Nephron (organoid): ENCODE measurements around the gene PTPRA.

Experiments
- H3K27ac Mint-ChIP-seq, 3 experiments: 2 replicates each; pipeline ENCODE4 v1.8.0; 2020; ENCODE audit warnings: mixed read lengths in 3 of 3, mild to moderate bottlenecking in 2 of 3, moderate library complexity in 1 of 3
- H3K27me3 Mint-ChIP-seq: 2 replicates; pipeline ENCODE4 v1.8.0; 2021; ENCODE audit warnings: low read depth, mild to moderate bottlenecking, moderate library complexity, mixed read lengths
- H3K36me3 Mint-ChIP-seq: 2 replicates; pipeline ENCODE4 v1.8.0; 2020; ENCODE audit warnings: low read depth, mixed read lengths
- H3K4me1 Mint-ChIP-seq: 2 replicates; pipeline ENCODE4 v1.8.0; 2020; ENCODE audit warnings: mixed read lengths
- H3K4me3 Mint-ChIP-seq, 3 experiments: 2 replicates each; pipeline ENCODE4 v1.8.0; 2020; ENCODE audit warnings: mild to moderate bottlenecking in 3 of 3, mixed read lengths in 3 of 3, moderate library complexity in 2 of 3
- H3K9me3 Mint-ChIP-seq: 2 replicates; pipeline ENCODE4 v1.8.0; 2020; ENCODE audit warnings: mixed read lengths
- TF ChIP-seq, protein P1 (sequence below), 3 experiments: fragments of 200-600 bp; sonication (generic); IDR thresholded peaks; one replicate each; pipeline ENCODE4 v1.5.0; 2021; ENCODE audit warnings: antibody characterized with exemption in 3 of 3; ENCODE audit not compliant: unreplicated experiment in 3 of 3

PTPRA gene

GRCh38 chr20:2921506-2921905 lies 48.2 kb downstream of the PTPRA start:
- peaks cover 27% of the 10 kb centered on the region for H3K36me3 Mint-ChIP-seq
- no peaks in the 10 kb centered on the region for H3K27me3 Mint-ChIP-seq
- H3K4me3 Mint-ChIP-seq: no peak overlapping the region

DNA sequence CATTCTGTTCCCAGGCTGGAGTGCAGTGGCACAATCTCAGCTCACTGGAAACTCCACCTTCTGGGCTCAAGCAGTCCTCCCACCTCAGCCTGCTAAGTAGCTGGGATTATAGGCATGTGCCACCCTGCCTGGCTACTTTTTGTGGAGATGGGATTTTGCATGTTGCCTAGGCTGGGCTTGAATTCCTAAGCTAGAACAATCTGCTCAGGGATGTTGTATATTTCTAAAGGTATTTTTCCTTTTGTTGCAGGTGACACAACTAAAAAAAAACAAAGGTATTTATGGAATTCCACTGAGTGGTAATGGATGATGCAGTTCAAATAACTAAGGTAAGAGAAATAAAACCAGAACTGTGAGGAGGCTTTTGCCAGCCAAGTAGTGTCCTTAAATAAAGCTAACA lies 49.7 kb downstream of the PTPRA start:
- H3K4me3 Mint-ChIP-seq: no peak overlapping the region
- no peaks in the 10 kb centered on the region for H3K9me3 Mint-ChIP-seq
- H3K36me3 Mint-ChIP-seq: peaks cover 29% of the 10 kb centered on the region
- H3K4me1 Mint-ChIP-seq: peaks cover 9% of the 10 kb centered on the region
- H3K27me3 Mint-ChIP-seq: no peaks in the 10 kb centered on the region
- H3K27ac Mint-ChIP-seq: no peak overlapping the region
- TF ChIP-seq, protein P1, sequence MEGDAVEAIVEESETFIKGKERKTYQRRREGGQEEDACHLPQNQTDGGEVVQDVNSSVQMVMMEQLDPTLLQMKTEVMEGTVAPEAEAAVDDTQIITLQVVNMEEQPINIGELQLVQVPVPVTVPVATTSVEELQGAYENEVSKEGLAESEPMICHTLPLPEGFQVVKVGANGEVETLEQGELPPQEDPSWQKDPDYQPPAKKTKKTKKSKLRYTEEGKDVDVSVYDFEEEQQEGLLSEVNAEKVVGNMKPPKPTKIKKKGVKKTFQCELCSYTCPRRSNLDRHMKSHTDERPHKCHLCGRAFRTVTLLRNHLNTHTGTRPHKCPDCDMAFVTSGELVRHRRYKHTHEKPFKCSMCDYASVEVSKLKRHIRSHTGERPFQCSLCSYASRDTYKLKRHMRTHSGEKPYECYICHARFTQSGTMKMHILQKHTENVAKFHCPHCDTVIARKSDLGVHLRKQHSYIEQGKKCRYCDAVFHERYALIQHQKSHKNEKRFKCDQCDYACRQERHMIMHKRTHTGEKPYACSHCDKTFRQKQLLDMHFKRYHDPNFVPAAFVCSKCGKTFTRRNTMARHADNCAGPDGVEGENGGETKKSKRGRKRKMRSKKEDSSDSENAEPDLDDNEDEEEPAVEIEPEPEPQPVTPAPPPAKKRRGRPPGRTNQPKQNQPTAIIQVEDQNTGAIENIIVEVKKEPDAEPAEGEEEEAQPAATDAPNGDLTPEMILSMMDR (IDR thresholded peaks at IDR 0.05; ENCODE audit: unreplicated experiment in 3 of 3): no peak

More at GRCh38 chr20:2921506-2921905, 48.2 kb downstream of the PTPRA start:
- Mint-ChIP-seq H3K4me1 (peaks cover 14% of the 10 kb centered on the region), H3K27ac (no peak overlapping the region), H3K9me3 (no peaks in the 10 kb centered on the region)
- TF ChIP-seq, protein P1 (IDR thresholded peaks at IDR 0.05; ENCODE audit: unreplicated experiment in 3 of 3): no peak

- Mint-ChIP-seq H3K27ac (no peak overlapping the region), H3K4me3 (no peak overlapping the region), H3K36me3 (peaks cover 22% of the 10 kb centered on the region), H3K4me1 (no peaks in the 10 kb centered on the region), H3K27me3 (no peaks in the 10 kb centered on the region), H3K9me3 (no peaks in the 10 kb centered on the region)
- TF ChIP-seq, protein P1 (IDR thresholded peaks at IDR 0.05; ENCODE audit: unreplicated experiment in 3 of 3): no peak
Measured at GRCh38 chr20:2930538-2930937, 57.3 kb downstream of the PTPRA start.

DNA sequence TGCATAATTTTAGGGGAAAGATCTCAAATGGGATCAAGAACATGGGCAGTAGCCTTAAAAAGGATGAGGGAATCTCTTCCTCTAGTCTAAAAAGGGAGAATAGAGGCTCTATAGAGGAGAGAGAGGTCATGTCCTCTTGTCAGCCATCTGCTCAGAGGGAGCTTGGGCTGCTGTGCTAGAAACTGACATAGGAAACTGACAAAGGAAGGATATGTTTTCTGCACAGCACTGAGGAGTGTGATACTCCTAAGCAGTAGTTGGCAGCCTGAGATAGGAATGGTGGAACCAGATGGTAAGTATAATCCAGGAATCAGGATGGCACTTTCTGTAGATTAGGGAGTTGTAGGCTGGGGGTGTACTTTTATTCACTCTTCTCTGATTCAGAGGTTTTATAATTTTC lies 59.2 kb downstream of the PTPRA start:
- Mint-ChIP-seq H3K4me3 (no peak overlapping the region), H3K27ac (no peak overlapping the region), H3K36me3 (peaks cover 11% of the 10 kb centered on the region), H3K27me3 (no peaks in the 10 kb centered on the region), H3K9me3 (no peaks in the 10 kb centered on the region), H3K4me1 (no peaks in the 10 kb centered on the region)
- TF ChIP-seq, protein P1 (IDR thresholded peaks at IDR 0.05; ENCODE audit: unreplicated experiment in 3 of 3): no peak

DNA sequence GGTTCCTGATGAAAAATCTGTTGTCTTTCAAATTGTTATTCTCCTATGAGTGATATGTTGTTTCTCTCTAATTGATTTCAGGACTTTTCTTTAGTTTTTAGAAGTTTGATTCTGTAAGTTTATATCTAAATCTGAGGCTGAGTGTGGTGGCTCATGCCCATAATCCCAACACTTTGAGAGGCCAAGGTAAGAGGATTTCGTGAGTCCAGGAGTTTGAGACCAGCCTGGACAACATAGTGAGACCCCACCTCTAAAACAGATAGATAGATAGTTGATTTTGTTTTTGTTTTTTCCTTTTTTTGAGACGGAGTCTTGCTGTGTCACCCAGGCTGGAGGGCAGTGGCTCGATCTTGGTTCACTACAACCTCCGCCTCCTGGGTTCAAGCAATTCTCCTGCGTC lies 64.6 kb downstream of the PTPRA start:
- Mint-ChIP-seq H3K27ac (no peak overlapping the region), H3K27me3 (no peaks in the 10 kb centered on the region), H3K9me3 (no peaks in the 10 kb centered on the region), H3K36me3 (peaks cover 13% of the 10 kb centered on the region), H3K4me1 (peaks cover 12% of the 10 kb centered on the region), H3K4me3 (no peak overlapping the region)
- TF ChIP-seq, protein P1 (IDR thresholded peaks at IDR 0.05; ENCODE audit: unreplicated experiment in 3 of 3): no peak

DNA sequence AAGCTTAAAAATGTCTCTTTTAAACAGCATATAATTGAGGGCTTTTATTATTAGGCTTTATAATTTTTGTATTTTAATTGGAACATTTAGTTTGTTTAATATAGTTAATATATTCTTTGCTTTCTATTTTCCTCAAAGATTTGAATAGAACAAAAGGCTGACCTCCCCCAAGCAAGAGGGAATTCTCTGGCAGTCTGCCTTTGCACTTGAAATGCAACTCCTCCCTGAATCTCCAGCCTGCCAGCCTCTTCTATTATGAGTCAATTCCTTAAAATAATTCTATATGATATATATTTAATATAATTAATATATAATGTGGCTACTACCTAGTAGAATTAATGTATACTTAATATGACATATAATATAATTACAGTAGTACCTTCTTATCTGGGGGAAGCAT lies 69.2 kb downstream of the PTPRA start:
- H3K27me3 Mint-ChIP-seq: no peaks in the 10 kb centered on the region
- H3K4me1 Mint-ChIP-seq: peaks cover 30% of the 10 kb centered on the region
- TF ChIP-seq, protein P1 (IDR thresholded peaks at IDR 0.05; ENCODE audit: unreplicated experiment in 3 of 3): no peak
- peak overlapping the region in 1 of 3 experiments; percentile 55 for H3K27ac Mint-ChIP-seq
- H3K9me3 Mint-ChIP-seq: no peaks in the 10 kb centered on the region
- no peak overlapping the region for H3K4me3 Mint-ChIP-seq
- H3K36me3 Mint-ChIP-seq: peaks cover 20% of the 10 kb centered on the region
